ENCODE data around the gene NATD1.

DNA sequence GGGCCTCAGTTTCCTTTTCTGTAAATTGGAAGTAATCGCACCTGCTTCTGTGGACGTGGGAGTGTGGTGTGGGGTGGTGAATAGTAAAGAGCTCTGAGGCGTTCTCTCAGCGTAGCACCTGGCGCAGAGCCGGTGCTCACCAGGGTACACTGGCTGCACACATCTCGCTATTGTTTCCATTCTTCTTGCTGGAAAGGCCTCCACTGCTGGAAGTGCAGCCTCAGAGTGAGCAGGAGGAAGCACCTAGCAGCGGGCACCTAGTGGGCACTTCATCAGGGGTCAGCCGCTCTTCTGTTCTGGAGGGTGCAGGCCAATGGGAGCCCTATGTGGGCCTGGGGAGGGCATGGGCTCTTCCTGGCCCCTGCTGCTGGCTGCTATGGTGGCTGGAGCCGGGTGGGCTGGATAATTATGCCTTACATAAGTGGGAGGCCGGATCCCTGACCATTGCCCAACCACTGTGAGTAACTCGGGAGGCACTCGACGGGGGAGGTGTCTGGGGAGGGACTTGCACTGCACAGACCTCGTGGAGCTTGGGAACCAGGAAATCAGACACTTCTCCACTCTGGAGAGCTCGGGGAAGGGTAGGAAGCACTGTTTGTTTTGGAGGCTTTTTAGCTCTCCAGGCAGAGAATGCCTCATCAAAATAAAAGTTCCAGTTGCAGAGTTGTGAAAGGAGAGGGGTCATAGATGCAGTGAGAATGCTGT, 33.0 kb upstream of the NATD1 start:
- TF ChIP-seq, protein P1, sequence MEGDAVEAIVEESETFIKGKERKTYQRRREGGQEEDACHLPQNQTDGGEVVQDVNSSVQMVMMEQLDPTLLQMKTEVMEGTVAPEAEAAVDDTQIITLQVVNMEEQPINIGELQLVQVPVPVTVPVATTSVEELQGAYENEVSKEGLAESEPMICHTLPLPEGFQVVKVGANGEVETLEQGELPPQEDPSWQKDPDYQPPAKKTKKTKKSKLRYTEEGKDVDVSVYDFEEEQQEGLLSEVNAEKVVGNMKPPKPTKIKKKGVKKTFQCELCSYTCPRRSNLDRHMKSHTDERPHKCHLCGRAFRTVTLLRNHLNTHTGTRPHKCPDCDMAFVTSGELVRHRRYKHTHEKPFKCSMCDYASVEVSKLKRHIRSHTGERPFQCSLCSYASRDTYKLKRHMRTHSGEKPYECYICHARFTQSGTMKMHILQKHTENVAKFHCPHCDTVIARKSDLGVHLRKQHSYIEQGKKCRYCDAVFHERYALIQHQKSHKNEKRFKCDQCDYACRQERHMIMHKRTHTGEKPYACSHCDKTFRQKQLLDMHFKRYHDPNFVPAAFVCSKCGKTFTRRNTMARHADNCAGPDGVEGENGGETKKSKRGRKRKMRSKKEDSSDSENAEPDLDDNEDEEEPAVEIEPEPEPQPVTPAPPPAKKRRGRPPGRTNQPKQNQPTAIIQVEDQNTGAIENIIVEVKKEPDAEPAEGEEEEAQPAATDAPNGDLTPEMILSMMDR (IDR thresholded peaks at IDR 0.05): no peak
- TF ChIP-seq EHMT2 (IDR thresholded peaks at IDR 0.05; ENCODE audit: low read depth): no peak
- no peak for TF ChIP-seq POLR2A (IDR thresholded peaks at IDR 0.05; ENCODE audit: low read length)
- no peak for TF ChIP-seq BHLHE40 (IDR thresholded peaks at IDR 0.05; ENCODE audit: low read depth, low read length)
- 0 out of 3 replicates have a peak, but pooled peaks have one; percentile 7 for TF ChIP-seq SMC3 (IDR thresholded peaks at IDR 0.05)
- no peak for TF ChIP-seq HOXB5 (CRISPR knock-in tag; IDR thresholded peaks at IDR 0.05)
- no peak for TF ChIP-seq CBX8 (IDR thresholded peaks at IDR 0.05)

All from A549 (cell line).